Progenitor cell of endocrine pancreas (in vitro differentiated cells): ENCODE results near the gene ATP2A2. TPM values are rescaled to one million over a fixed set of nuclear protein-coding genes. Genes with fewer than 3 reads are reported as not detected.

Experiments used
- DNase-seq: peaks from one replicate; pipeline ENCODE4 v3.0.0; 2021; ENCODE audit warnings: low spot score; ENCODE audit not compliant: unreplicated experiment
- H3K27ac Mint-ChIP-seq: 2 replicates; pipeline ENCODE4 v1.8.0; 2021; ENCODE audit warnings: mild to moderate bottlenecking, moderate library complexity, mixed read lengths
- H3K27me3 Mint-ChIP-seq: 2 replicates; pipeline ENCODE4 v1.8.0; 2021; ENCODE audit warnings: mixed read lengths
- H3K36me3 Mint-ChIP-seq: 2 replicates; pipeline ENCODE4 v1.8.0; 2022; ENCODE audit warnings: mixed read lengths; ENCODE audit not compliant: insufficient read depth
- H3K4me1 Mint-ChIP-seq: 2 replicates; pipeline ENCODE4 v1.8.0; 2021; ENCODE audit warnings: low read depth, mixed read lengths
- H3K4me3 Mint-ChIP-seq: 2 replicates; pipeline ENCODE4 v1.8.0; 2021; ENCODE audit warnings: low read depth, mild to moderate bottlenecking, moderate library complexity, mixed read lengths
- H3K9me3 Mint-ChIP-seq: 2 replicates; pipeline ENCODE4 v1.8.0; 2021; ENCODE audit warnings: low read depth, mixed read lengths
- total RNA-seq: library from RNA; stranded (reverse); gene quantifications from 2 replicates; pipeline ENCODE4 v1.2.1, GENCODE V29; 2021
- TF ChIP-seq, protein P1 (sequence below): fragments of 200-600 bp; sonication (generic); IDR thresholded peaks from one replicate; pipeline ENCODE4 v1.5.0; 2021; ENCODE audit warnings: antibody characterized with exemption, mild to moderate bottlenecking; ENCODE audit not compliant: unreplicated experiment

ATP2A2 gene
- total RNA-seq, 1 donor from 2014 or later = 167 TPM

DNA sequence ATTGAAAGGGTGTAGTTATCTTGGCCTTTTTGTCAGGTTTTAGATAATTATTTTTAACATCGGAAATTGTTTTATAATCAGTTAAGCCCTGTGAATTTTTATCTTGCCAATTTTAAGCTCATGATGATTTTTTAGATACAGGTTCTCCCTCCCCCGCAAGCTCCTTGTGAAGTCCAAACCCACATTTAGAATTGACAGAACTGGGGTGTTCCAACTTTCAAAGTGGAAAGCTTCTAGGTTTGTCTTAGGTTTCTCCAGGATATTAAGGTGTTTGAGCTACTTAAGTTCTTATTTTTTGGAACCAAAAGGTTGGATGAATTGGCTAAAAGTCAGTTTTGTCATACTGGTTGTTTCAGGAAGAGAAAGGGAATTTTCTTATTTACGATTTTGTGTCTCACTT, 49.1 kb downstream of the ATP2A2 start:
- H3K27ac Mint-ChIP-seq = peak overlapping the region; percentile 50

DNA sequence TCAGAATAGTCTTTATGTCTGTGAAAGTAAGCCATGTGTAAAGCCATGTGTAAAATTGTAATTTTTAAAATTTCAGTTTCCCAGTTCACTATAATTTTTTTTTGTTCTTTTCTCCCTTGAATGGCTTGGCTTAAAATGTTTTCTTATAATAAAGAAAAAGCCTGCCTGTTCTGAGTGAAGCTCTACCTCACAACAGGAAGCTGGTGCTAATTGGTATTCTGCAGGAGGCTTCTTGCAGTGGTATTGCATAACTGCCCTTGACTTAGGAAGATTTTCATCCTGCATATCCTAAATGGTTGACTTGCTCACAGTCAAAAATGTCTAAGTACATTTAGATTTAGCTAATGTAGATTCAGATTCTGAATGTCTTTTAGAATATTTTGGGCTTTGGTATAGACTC, 49.5 kb downstream of the ATP2A2 start:
- peak overlapping the region; percentile 50 for H3K27ac Mint-ChIP-seq
- no peaks in the 10 kb centered on the region for H3K9me3 Mint-ChIP-seq
- no peak overlapping the region for H3K4me3 Mint-ChIP-seq
- peaks cover 29% of the 10 kb centered on the region for H3K36me3 Mint-ChIP-seq
- no peak for DNase-seq
- TF ChIP-seq, protein P1, sequence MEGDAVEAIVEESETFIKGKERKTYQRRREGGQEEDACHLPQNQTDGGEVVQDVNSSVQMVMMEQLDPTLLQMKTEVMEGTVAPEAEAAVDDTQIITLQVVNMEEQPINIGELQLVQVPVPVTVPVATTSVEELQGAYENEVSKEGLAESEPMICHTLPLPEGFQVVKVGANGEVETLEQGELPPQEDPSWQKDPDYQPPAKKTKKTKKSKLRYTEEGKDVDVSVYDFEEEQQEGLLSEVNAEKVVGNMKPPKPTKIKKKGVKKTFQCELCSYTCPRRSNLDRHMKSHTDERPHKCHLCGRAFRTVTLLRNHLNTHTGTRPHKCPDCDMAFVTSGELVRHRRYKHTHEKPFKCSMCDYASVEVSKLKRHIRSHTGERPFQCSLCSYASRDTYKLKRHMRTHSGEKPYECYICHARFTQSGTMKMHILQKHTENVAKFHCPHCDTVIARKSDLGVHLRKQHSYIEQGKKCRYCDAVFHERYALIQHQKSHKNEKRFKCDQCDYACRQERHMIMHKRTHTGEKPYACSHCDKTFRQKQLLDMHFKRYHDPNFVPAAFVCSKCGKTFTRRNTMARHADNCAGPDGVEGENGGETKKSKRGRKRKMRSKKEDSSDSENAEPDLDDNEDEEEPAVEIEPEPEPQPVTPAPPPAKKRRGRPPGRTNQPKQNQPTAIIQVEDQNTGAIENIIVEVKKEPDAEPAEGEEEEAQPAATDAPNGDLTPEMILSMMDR = no peak
- peaks cover 1% of the 10 kb centered on the region for H3K4me1 Mint-ChIP-seq
- no peaks in the 10 kb centered on the region for H3K27me3 Mint-ChIP-seq

More for the DNA sequence above, 49.1 kb downstream of the ATP2A2 start:
- H3K9me3 Mint-ChIP-seq = no peaks in the 10 kb centered on the region
- H3K36me3 Mint-ChIP-seq = peaks cover 27% of the 10 kb centered on the region
- no peak for DNase-seq
- H3K27me3 Mint-ChIP-seq = no peaks in the 10 kb centered on the region
- peaks cover 1% of the 10 kb centered on the region for H3K4me1 Mint-ChIP-seq
- TF ChIP-seq, protein P1 = no peak
- H3K4me3 Mint-ChIP-seq = no peak overlapping the region

DNA sequence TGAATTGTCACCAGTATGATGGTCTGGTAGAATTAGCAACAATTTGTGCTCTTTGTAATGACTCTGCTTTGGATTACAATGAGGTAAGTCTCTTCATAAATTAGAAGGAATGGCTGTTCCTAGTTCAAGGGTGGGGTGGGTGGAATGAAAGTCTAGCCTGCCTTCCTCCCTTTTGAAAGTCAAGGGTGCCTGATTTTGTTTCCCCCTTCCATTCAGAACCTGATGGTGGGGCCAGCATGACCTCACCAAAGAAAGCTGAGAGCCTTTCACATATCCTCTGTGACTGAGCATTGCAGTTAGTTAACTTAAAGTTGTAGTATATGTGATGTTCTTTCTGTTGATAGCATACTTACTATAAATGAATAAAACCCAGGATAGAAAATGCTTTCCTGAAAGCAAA, 52.2 kb downstream of the ATP2A2 start:
- TF ChIP-seq, protein P1 = no peak
- H3K36me3 Mint-ChIP-seq = peaks cover 25% of the 10 kb centered on the region

DNA sequence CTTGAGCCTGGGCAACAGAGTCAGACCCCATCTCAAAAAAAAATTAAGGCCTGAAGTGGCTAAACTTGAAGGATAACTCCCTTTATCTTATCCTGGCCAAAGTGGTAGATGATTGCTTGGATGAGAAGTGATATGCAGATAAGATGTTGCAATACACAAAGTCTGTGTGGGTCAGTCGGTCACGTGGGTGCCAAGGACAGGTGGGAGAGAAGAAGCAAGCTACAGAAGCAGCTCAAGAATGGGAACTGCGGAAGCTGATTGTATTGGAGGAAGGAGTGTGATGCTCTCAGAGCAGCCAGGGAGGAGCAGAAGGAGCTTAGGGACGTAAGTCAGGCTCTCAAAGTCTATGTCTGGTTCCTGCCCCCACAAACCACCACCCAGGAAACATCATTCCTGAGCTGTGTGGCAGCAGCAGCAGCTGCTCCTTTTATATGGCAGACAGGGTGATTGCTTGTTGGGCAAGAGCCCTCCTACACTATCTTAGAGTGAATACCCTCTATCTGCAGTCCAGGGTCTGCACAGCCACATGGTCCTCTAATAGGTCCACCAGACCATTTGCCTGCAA, 54.5 kb downstream of the ATP2A2 start:
- H3K4me1 Mint-ChIP-seq = peaks cover 10% of the 10 kb centered on the region
- TF ChIP-seq, protein P1 = no peak
- H3K27me3 Mint-ChIP-seq = no peaks in the 10 kb centered on the region
- H3K36me3 Mint-ChIP-seq = peaks cover 36% of the 10 kb centered on the region
- no peak overlapping the region for H3K4me3 Mint-ChIP-seq
- no peaks in the 10 kb centered on the region for H3K9me3 Mint-ChIP-seq
- DNase-seq = no peak
- no peak overlapping the region for H3K27ac Mint-ChIP-seq

More for the DNA sequence above, 52.2 kb downstream of the ATP2A2 start:
- no peak overlapping the region for H3K27ac Mint-ChIP-seq
- no peak for DNase-seq
- peaks cover 1% of the 10 kb centered on the region for H3K4me1 Mint-ChIP-seq
- no peaks in the 10 kb centered on the region for H3K27me3 Mint-ChIP-seq
- no peaks in the 10 kb centered on the region for H3K9me3 Mint-ChIP-seq
- H3K4me3 Mint-ChIP-seq = no peak overlapping the region

DNA sequence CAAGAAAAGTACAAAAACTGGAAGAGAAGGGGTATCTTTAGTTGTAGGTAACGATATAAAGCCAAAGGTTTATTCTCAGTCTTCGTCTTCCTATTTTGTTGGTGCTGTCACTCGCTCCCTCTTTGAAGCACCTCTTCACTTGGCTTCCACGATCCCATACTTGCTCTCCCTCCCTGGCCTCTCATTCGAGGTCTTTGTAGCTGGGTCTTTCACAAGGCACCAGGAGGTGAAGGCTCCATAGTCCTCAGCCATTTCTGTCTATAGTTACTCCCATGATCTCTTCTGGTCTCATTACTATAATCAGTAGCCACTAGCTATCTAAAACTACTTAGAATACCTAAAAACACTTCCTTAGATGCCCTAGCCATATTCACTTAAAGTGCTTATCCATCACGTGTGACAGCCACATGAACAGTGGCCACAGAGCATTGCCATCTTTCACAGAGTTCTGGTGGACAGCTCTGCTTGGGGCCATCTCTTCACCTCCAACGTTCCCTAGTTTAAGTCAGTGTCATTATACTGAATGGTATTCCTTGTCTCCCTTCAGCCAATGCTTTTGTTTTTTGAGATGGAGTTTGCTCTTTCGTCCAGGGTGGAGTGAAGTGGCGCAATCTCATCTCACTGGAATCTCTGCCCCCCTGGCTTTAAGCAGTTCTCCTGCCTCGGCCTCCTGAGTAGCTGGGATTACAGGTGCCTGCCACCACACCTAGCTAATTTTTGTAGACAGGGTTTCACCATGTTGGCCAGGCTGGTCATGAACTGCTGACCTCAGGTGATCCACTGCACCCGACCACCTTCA, 57.1 kb downstream of the ATP2A2 start:
- no peak overlapping the region for H3K27ac Mint-ChIP-seq
- DNase-seq = no peak
- peaks cover 50% of the 10 kb centered on the region for H3K36me3 Mint-ChIP-seq

More for the DNA sequence above, 57.1 kb downstream of the ATP2A2 start:
- Mint-ChIP-seq H3K27me3 (no peaks in the 10 kb centered on the region), H3K9me3 (no peaks in the 10 kb centered on the region), H3K4me3 (no peak overlapping the region), H3K4me1 (peaks cover 9% of the 10 kb centered on the region)
- TF ChIP-seq, protein P1 = no peak
